ENCODE results near the gene DNAI2.

Gene DNAI2

DNA sequence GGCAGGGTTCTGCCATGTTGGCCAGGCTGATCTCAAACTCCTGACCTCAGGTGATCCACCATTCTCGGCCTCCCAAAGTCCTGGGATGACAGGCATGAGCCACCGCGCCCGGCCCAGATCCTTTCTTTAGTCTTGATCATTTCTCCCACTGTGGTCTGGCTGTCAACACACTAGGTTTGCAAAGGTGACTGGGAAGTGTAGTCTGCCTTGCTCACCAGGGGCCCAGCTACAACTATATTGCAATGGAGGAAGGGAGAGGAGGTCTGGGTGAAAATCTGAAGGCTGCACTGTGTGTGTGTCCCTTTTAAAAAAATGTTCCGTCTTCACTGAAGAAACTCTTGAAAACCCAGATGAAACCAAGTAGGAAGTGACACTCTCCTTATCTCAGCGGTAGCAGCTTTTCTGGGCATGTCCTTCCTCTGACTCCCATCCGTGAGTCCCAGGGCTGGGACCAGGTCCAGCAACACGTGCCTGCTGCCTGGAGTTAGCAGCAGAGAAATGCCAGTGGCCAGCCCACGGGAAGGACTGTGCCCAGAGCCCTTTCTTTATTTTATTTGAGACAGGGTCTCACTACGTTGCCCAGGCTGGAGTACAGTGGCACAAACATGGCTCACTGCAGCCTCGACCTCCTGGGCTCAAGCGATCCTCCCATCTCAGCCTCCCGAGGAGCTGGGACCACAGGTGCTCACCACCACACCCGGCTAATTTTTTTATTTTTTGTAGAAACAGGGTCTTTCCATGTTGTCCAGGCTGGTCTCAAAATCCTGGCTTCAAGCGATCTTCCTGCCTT is 34.1 kb downstream of the DNAI2 start:
- Histone ChIP-seq H3K79me2 (ENCODE audit: insufficient read depth, low read depth) (no peaks in the 10 kb centered on the region), H3K4me1 (ENCODE audit: low read depth, poor library complexity, severe bottlenecking) (no peaks in the 10 kb centered on the region), H2AFZ (ENCODE audit: low read depth) (no peak overlapping the region), H3K4me2 (no peak overlapping the region), H3K9ac (no peak overlapping the region), H4K20me1 (ENCODE audit: insufficient read depth) (no peaks in the 10 kb centered on the region), H3K27me3 (ENCODE audit: insufficient read depth, low read depth) (peaks cover 49% of the 10 kb centered on the region), H3K27ac (no peak overlapping the region), H3K4me3 (IDR thresholded peaks at IDR 0.05; ENCODE audit: insufficient read depth, low read depth, low read length) (no peak overlapping the region), H3K36me3 (ENCODE audit: insufficient read depth) (no peaks in the 10 kb centered on the region)
- no peak for TF ChIP-seq CTCF (conservative IDR thresholded peaks at IDR 0.05; ENCODE audit: low read depth, low read length)

GRCh38 chr17:74309902-74310301 is 35.9 kb downstream of the DNAI2 start:
- no peak for TF ChIP-seq CTCF (conservative IDR thresholded peaks at IDR 0.05; ENCODE audit: low read depth, low read length)
- H3K36me3 ChIP-seq (ENCODE audit: insufficient read depth): no peaks in the 10 kb centered on the region
- H3K4me1 ChIP-seq (ENCODE audit: low read depth, poor library complexity, severe bottlenecking): no peaks in the 10 kb centered on the region
- H3K27me3 ChIP-seq (ENCODE audit: insufficient read depth, low read depth): peaks cover 58% of the 10 kb centered on the region
- no peak overlapping the region for H3K9ac ChIP-seq
- H3K4me2 ChIP-seq: no peak overlapping the region
- no peaks in the 10 kb centered on the region for H4K20me1 ChIP-seq (ENCODE audit: insufficient read depth)
- no peaks in the 10 kb centered on the region for H3K79me2 ChIP-seq (ENCODE audit: insufficient read depth, low read depth)
- no peak overlapping the region for H2AFZ ChIP-seq (ENCODE audit: low read depth)
- no peak overlapping the region for H3K27ac ChIP-seq
- H3K4me3 ChIP-seq (IDR thresholded peaks at IDR 0.05; ENCODE audit: insufficient read depth, low read depth, low read length): no peak overlapping the region

- Histone ChIP-seq H3K79me2 (ENCODE audit: insufficient read depth, low read depth) (no peaks in the 10 kb centered on the region), H3K27ac (no peak overlapping the region), H2AFZ (ENCODE audit: low read depth) (no peak overlapping the region), H3K36me3 (ENCODE audit: insufficient read depth) (no peaks in the 10 kb centered on the region), H3K4me1 (ENCODE audit: low read depth, poor library complexity, severe bottlenecking) (no peaks in the 10 kb centered on the region), H4K20me1 (ENCODE audit: insufficient read depth) (no peaks in the 10 kb centered on the region), H3K4me3 (IDR thresholded peaks at IDR 0.05; ENCODE audit: insufficient read depth, low read depth, low read length) (no peak overlapping the region), H3K4me2 (no peak overlapping the region), H3K9ac (no peak overlapping the region), H3K27me3 (ENCODE audit: insufficient read depth, low read depth) (peaks cover 46% of the 10 kb centered on the region; the same call in 1 of the 2 replicates)
- no peak for TF ChIP-seq CTCF (conservative IDR thresholded peaks at IDR 0.05; ENCODE audit: low read depth, low read length)
Measured at GRCh38 chr17:74314877-74315276, 40.8 kb downstream of the DNAI2 start.

- H3K36me3 ChIP-seq (ENCODE audit: insufficient read depth): no peaks in the 10 kb centered on the region
- H3K9ac ChIP-seq: no peak overlapping the region
- no peak overlapping the region for H2AFZ ChIP-seq (ENCODE audit: low read depth)
- H3K27ac ChIP-seq: no peak overlapping the region
- H3K4me1 ChIP-seq (ENCODE audit: low read depth, poor library complexity, severe bottlenecking): no peaks in the 10 kb centered on the region
- no peak overlapping the region for H3K4me2 ChIP-seq
- TF ChIP-seq CTCF (conservative IDR thresholded peaks at IDR 0.05; ENCODE audit: low read depth, low read length): no peak
- H3K27me3 ChIP-seq (ENCODE audit: insufficient read depth, low read depth): peaks cover 43% of the 10 kb centered on the region; the same call in 1 of the 2 replicates
- no peaks in the 10 kb centered on the region for H3K79me2 ChIP-seq (ENCODE audit: insufficient read depth, low read depth)
- no peaks in the 10 kb centered on the region for H4K20me1 ChIP-seq (ENCODE audit: insufficient read depth)
- no peak overlapping the region for H3K4me3 ChIP-seq (IDR thresholded peaks at IDR 0.05; ENCODE audit: insufficient read depth, low read depth, low read length)
Measured at GRCh38 chr17:74316220-74316619, 42.2 kb downstream of the DNAI2 start.
